Medulla oblongata (tissue), 1 donor: ENCODE data around the gene CD46.

Experiments
- DNase-seq: peaks from one replicate; pipeline ENCODE4 v3.0.0-alpha.2; 2015; ENCODE audit errors: extremely low spot score

The CD46 gene

GRCh38 chr1:207827488-207827830 is 75.6 kb downstream of the CD46 start:
- no peak for DNase-seq

GRCh38 chr1:207828046-207828445 is 76.2 kb downstream of the CD46 start:
- no peak for DNase-seq

DNA sequence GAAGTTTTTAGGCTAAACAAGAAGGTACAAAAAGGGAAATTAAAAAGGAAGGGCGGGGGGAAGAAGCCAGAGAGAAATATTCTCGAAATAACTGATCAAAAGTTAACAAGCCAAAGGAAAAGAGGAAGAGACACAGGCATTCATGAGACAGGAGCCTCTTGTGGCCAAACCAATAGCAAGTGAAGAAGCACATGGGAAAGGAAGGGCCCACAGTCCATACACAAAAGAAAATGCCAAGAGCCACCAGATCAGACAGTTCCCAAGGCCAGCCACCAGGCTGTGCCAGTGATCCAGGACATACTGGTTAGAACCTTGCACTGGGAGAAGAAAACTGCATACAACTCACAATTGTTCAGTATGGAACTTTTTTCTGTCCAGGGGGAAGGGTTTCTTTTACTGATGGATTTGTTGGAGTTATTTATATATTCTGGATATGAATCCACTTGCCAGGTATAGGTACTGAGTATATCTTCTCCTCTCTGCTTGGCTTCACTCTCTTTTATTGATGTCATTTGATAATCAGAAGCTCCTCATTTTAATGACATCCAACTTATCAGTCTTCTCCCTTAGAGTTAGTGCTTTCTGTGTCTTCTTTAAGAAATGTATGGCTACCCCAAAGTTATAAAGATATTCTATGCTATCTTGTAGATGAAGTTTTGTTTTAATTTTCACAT is 76.8 kb downstream of the CD46 start:
- DNase-seq, result peak; percentile 98

DNA sequence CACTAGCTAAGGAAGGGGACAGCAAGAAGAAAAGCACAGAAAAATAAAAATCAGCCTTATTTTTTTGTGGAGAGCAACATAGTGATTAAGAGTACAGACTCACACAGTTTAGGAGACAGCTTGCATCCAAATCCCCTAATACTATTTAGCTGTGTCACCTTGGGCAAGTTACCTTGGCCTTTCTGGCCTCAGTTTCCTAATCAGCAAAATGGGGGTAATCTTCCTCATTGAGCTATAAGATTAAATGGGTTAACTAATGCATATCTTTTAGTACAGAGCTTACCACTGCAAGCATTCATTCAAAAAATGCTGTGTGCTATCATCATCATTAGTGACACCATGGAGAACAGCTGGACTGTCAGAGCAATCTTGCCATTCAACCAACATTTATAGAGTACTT is 77.7 kb downstream of the CD46 start:
- DNase-seq, result no peak

GRCh38 chr1:207830788-207831187 is 78.9 kb downstream of the CD46 start:
- no peak for DNase-seq

DNA sequence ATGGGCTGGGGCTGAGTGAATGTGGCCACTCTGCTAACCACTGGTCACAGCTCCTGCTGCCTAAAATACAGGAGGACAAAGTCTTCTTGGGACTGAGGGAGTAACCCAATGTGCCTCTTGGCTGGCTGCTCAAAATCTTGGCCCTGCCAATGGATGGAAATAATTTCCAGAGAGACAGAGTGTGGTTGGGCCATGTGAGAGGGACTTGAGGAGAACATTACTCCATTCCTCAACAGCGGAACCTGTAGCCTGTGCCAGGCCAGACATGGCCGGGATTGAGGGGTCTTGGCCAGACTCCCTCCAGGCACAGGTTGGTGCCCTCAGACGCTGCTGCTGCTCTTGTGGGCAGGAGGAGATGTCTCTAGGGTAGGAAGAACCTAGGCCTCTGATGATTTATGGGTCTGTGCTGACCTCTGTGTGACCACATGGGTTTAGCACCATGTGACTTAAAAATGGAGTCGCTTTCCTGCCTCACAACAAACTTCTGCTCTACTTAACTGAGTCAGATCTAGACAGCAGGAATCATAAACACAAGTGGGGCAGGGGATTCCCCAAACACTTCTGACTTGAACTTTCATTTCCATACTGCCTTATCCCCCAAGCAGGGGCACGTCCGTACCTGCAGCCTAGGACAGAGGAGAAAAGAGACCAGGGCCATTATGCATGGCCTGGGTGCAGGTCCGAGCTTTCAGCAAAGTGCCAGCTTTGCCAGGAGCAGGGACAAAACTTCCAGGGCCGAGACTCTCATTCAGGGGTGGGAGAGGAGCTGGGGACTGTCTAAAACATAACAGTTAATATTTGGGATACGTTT is 79.9 kb downstream of the CD46 start:
- DNase-seq, result peak; percentile 71

- no peak for DNase-seq
Observed at GRCh38 chr1:207832796-207833195, 80.9 kb downstream of the CD46 start.

DNA sequence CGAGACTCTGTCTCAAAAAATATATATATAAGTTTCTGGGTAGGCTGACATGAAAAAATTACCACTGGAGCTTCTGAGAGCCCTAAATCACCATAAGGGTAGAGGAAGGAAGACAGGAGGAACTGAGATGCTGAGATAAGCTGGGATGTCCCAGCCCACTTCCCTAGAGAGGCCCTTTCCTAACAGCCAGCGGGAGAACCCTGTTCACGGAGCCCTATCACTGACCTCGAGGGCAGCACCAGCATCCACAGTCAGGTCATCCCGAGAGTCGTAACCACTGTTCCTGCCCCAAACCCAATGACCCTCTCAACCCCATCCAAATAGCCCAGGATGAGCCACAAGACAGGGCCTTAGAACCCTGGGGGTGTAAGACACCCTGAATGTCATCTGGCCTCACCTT is 81.5 kb downstream of the CD46 start:
- DNase-seq, result no peak

GRCh38 chr1:207833956-207834660 is 82.3 kb downstream of the CD46 start:
- DNase-seq, result no peak

DNA sequence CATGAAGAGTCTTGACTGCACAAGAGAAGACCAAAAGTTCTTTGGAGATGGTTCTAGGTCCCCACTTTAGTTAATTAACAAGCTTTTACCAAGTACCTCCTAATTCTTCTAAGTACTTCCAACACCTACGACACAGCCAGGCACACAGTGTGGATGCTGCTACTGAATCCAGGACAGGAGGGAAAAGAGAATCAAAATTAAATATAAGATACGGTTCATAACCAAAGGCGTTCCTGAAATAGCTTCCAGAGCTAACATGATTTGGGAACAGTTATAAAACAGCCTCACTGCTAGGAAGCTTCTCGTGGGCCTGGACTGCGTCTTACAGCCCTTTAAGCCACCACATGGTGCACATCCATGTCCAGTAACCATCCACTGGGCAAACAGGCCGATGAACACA is 84.1 kb downstream of the CD46 start:
- DNase-seq, result no peak

GRCh38 chr1:207836591-207837347 is 84.9 kb downstream of the CD46 start:
- DNase-seq, result no peak

DNA sequence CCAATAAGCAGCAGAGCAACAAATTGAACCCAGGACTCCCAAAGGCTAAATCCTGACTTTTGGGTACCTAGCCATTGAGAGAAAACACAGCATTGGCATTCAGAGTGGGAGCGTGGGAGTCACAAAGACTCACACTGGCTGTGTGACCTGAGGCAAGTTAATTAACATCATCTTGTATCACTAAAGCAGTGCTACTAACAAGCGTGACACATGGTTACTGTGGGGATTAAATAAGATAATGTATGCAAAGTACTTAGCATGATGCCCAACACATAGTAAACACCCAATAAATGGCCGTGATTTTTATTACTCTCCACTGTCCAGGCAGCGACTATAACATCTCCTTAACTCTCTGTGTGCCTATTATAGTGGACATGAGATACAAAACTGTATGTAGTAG is 85.8 kb downstream of the CD46 start:
- no peak for DNase-seq

DNA sequence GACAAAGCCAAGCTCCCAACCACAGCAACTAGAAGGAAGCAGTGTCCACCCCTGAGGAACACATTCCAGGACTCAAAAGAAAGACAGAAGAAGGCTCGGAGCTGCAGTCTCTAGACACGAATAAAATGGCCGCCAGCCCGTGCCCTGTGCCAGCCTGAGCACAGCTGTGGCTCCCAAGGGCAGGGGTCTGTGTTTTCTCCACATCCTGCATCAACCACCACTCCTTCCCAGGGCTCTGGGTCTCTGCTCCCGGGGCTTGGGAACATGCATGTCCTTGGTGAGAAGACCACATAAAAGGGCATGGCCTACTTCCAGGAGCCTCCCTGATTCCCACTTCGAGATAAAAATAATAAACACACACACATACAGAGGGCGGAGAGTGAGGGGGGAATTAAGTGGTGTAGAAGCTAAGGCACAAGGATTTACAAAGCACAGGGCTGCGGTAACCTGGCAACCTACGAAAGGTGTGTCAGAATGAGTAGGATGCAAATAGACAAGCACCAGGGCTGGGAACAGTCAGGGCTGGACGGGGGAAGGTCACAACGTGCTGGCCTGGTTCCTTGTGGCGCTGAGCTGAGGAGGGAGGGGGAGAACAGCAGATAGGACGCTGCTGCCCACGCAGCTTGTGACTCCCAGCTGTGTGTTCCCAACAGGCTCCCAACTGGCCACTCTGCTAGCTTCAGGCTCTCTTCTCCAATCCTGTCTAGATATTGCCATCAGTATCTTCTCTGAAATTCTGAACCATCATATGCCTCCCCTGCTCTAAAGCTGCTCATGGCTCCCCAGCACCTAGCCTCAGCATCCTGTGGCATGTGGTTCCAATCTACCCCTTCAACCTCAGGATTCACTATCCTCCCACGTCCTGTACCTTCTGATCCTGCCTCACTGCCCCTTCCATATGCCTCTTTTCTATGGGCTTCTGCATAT is 86.6 kb downstream of the CD46 start:
- DNase-seq, result peak; percentile 66

- no peak for DNase-seq
Observed at GRCh38 chr1:207839083-207839413, 87.2 kb downstream of the CD46 start.

GRCh38 chr1:207840380-207840779 is 88.5 kb downstream of the CD46 start:
- DNase-seq, result no peak

DNA sequence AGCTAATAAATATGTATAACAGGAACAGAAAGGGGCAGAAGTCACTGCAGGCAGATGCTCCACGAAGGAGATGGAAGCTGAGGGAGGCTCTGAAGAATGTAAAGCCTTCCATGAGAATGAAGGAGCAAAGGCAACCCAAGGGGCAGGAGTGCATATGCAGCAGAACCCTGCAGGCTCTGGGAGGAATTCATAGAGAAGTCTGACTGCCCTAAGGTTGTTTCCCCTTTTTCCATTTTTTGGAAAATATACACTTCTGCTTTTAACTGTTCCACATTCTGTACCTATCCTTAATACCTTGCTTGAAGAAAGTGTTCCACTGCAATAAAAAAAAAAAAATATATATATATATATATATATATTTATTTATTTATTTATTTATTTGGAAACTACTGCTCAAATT is 89.4 kb downstream of the CD46 start:
- no peak for DNase-seq

DNA sequence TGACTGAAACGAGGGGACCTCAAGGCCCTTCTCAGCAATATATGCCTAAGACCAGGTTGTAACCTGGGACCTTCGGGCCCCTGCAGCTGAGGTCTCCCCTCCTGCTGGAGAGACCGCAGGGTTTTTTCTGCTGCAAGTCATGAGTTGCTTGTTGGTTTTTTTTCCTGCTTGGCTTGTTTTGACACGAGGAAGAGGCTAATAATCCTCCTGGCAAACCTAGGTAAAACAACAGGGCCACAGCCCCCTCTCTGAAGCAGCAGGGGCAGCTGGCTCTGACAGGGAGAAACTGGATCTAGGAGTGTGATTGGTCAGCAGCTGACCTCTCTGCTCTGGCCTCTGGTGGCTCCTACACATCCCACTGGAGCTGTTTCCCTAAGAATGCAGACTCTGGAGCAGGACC is 90.0 kb downstream of the CD46 start:
- DNase-seq, result no peak

- no peak for DNase-seq
Observed at GRCh38 chr1:207842506-207842905, 90.7 kb downstream of the CD46 start.

GRCh38 chr1:207844371-207844770 is 92.5 kb downstream of the CD46 start:
- DNase-seq, result peak; percentile 52
